Lower leg skin (tissue), 4 donors: ENCODE results near the gene MET. TPM values are rescaled to one million over a fixed set of nuclear protein-coding genes. Genes with fewer than 3 reads are reported as not detected.

Experiments
- DNase-seq, 2 donors: peaks; one replicate each; pipeline ENCODE4 v3.0.0-alpha.2; 2019; ENCODE audit warnings: low spot score in 2 of 2
- H3K4me3 ChIP-seq: fragments of 200-600 bp; sonication (generic); 2 replicates; pipeline ENCODE4 v1.5.1; 2017; ENCODE audit warnings: mild to moderate bottlenecking, low read depth; ENCODE audit not compliant: poor library complexity, severe bottlenecking
- POLR2A ChIP-seq, 2 donors: fragments of 450-650 bp; IDR thresholded peaks; one replicate each; pipeline ENCODE4 v1.6.1; 2016 to 2017; ENCODE audit warnings: antibody characterized with exemption in 2 of 2, mild to moderate bottlenecking in 1 of 2, moderate library complexity in 1 of 2
- WGBS, 2 donors: methylation state at CpG; one replicate each; pipeline ENCODE4 v1.1.5; 2018; 5-methylcytosine and 5-hydroxymethylcytosine counted together
- intact Hi-C: fragments of 100-400 bp; cut with DNase I; formaldehyde crosslinking; loops from one replicate; pipeline ENCODE4 v1.15.0; 2023; ENCODE audit warnings: low total_unique reads
- total RNA-seq, 4 donors: library from RNA; depleted of rRNA; stranded (reverse); fragments of >200 nt; gene quantifications; one replicate each; pipeline ENCODE4 v1.1.0, GENCODE V29; 2016
- TF ChIP-seq, protein P1 (sequence below), 3 donors: fragments of 450-650 bp; IDR thresholded peaks; one replicate each; pipeline ENCODE4 v1.5.1; 2016; ENCODE audit warnings: antibody characterized with exemption in 3 of 3, mild to moderate bottlenecking in 3 of 3, moderate library complexity in 2 of 3

Gene MET
- total RNA-seq, 4 donors from 2014 or later = 15.8 to 28.2 (median 24.5) TPM

GRCh38 chr7:116731445-116732335 lies 59.7 kb downstream of the MET start:
- WGBS, 2 donors = 86 to 87% methylated on average over 12 of the region's 12 CpGs
- intact Hi-C loops = no loop called here
- no peak for DNase-seq
- H3K4me3 ChIP-seq = no peak overlapping the region
- TF ChIP-seq, protein P1, sequence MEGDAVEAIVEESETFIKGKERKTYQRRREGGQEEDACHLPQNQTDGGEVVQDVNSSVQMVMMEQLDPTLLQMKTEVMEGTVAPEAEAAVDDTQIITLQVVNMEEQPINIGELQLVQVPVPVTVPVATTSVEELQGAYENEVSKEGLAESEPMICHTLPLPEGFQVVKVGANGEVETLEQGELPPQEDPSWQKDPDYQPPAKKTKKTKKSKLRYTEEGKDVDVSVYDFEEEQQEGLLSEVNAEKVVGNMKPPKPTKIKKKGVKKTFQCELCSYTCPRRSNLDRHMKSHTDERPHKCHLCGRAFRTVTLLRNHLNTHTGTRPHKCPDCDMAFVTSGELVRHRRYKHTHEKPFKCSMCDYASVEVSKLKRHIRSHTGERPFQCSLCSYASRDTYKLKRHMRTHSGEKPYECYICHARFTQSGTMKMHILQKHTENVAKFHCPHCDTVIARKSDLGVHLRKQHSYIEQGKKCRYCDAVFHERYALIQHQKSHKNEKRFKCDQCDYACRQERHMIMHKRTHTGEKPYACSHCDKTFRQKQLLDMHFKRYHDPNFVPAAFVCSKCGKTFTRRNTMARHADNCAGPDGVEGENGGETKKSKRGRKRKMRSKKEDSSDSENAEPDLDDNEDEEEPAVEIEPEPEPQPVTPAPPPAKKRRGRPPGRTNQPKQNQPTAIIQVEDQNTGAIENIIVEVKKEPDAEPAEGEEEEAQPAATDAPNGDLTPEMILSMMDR (IDR thresholded peaks at IDR 0.05) = no peak
- TF ChIP-seq POLR2A (IDR thresholded peaks at IDR 0.05) = no peak

DNA sequence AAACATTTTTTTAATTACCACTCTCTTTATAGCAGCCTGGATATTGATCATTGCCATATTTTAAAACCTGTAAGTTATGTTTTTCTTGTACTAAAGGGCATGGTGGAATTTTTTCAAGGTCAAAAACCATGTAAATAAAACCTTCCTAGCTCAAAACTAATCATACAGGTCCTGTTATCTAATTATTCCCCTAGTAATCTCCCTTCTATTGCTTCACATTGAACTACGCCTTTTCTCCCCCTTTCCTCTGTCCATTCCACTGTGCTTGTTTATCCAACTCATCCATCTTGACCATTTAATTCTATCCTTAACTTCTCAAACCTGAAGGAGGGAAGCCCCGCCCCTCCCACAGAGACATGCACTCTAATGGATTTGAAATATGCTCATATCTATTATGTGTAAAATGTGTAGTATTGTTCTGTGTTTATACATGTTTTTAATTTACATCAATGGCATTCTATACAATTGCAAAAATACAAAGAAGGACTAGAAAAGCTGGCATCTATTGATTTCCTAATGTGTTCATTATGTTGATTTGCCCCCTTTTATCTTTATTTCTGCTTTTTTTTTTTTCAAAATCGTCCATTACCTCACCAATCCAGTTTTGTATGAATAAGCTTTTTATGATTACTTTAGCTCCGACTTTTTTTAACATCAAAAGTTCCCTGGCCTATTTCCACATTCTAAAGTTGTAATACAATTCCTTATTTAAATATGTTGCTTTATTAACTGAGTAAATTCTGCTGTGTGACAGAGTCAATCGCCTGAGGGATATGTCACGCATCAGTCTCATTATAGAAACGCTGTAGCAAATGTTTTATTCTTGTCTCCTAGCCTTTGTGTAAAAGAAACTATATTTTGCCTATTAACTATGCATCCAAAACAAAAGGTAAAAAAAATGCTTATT lies 61.0 kb downstream of the MET start:
- intact Hi-C loops = no loop called here
- TF ChIP-seq, protein P1 (IDR thresholded peaks at IDR 0.05) = no peak
- TF ChIP-seq POLR2A (IDR thresholded peaks at IDR 0.05) = no peak
- 64 to 69% methylated on average over 7 of the region's 7 CpGs for WGBS, 2 donors
- no peak for DNase-seq
- no peak overlapping the region for H3K4me3 ChIP-seq

GRCh38 chr7:116733924-116734580 lies 62.1 kb downstream of the MET start:
- H3K4me3 ChIP-seq = no peak overlapping the region

GRCh38 chr7:116734710-116735109 lies 62.7 kb downstream of the MET start:
- intact Hi-C loops = no loop called here
- DNase-seq = no peak
- TF ChIP-seq POLR2A (IDR thresholded peaks at IDR 0.05) = no peak
- TF ChIP-seq, protein P1 (IDR thresholded peaks at IDR 0.05) = no peak
- H3K4me3 ChIP-seq = no peak overlapping the region
- WGBS, 2 donors = 84% methylated on average over 6 of the region's 6 CpGs

More at GRCh38 chr7:116733924-116734580, 62.1 kb downstream of the MET start:
- intact Hi-C loops = no loop called here
- 51 to 57% methylated on average over 4 of the region's 4 CpGs for WGBS, 2 donors
- no peak for DNase-seq
- TF ChIP-seq, protein P1 (IDR thresholded peaks at IDR 0.05) = no peak
- no peak for TF ChIP-seq POLR2A (IDR thresholded peaks at IDR 0.05)

GRCh38 chr7:116736927-116737715 lies 65.1 kb downstream of the MET start:
- intact Hi-C loops = no loop called here
- H3K4me3 ChIP-seq = no peak overlapping the region
- WGBS, 2 donors = 92 to 94% methylated on average over 8 of the region's 8 CpGs
- no peak for DNase-seq
- TF ChIP-seq, protein P1 (IDR thresholded peaks at IDR 0.05) = no peak
- no peak for TF ChIP-seq POLR2A (IDR thresholded peaks at IDR 0.05)
